ENCODE data around the gene TMEM125.

The TMEM125 gene

GRCh38 chr1:43273708-43274107 is 3.9 kb downstream of the TMEM125 start:
- H3K27me3 Mint-ChIP-seq = peaks cover 32 to 33% of the 10 kb centered on the region in 2 donors
- no peak overlapping the region for H3K4me3 Mint-ChIP-seq
- H3K4me1 Mint-ChIP-seq = peaks cover 22 to 26% of the 10 kb centered on the region in 2 donors
- H3K27ac Mint-ChIP-seq = no peak overlapping the region
- DNase-seq = no peak
- H3K36me3 Mint-ChIP-seq = no peaks in the 10 kb centered on the region
- no peak for ATAC-seq (replicated peaks)
- peaks cover 0 to 4% of the 10 kb centered on the region in 2 donors for H3K9me3 Mint-ChIP-seq

GRCh38 chr1:43274125-43274803 is 4.5 kb downstream of the TMEM125 start:
- H3K4me1 Mint-ChIP-seq = peaks cover 22 to 26% of the 10 kb centered on the region in 2 donors
- H3K27ac Mint-ChIP-seq = peak overlapping the region; percentile 85
- ATAC-seq (replicated peaks) = peak; percentile 79 to 90
- DNase-seq = peak; percentile 22
- peaks cover 32% of the 10 kb centered on the region in 2 donors for H3K27me3 Mint-ChIP-seq
- H3K36me3 Mint-ChIP-seq = no peaks in the 10 kb centered on the region
- H3K9me3 Mint-ChIP-seq = peaks cover 0 to 4% of the 10 kb centered on the region in 2 donors
- peak overlapping the region in 1 of 2 donors; percentile 15 for H3K4me3 Mint-ChIP-seq

- ATAC-seq (replicated peaks) = no peak
- H3K27me3 Mint-ChIP-seq = peaks cover 27 to 28% of the 10 kb centered on the region in 2 donors
- DNase-seq = no peak
- H3K4me3 Mint-ChIP-seq = no peak overlapping the region
- peaks cover 21 to 22% of the 10 kb centered on the region in 2 donors for H3K4me1 Mint-ChIP-seq
- H3K9me3 Mint-ChIP-seq = peaks cover 0 to 4% of the 10 kb centered on the region in 2 donors
- H3K27ac Mint-ChIP-seq = peak overlapping the region; percentile 85
- H3K36me3 Mint-ChIP-seq = no peaks in the 10 kb centered on the region
Measured at GRCh38 chr1:43274804-43275180, 5.0 kb downstream of the TMEM125 start.

GRCh38 chr1:43275826-43276620 is 6.2 kb downstream of the TMEM125 start:
- Mint-ChIP-seq H3K27me3 (peaks cover 15 to 25% of the 10 kb centered on the region in 2 donors), H3K4me3 (no peak overlapping the region), H3K4me1 (peaks cover 9 to 11% of the 10 kb centered on the region in 2 donors), H3K9me3 (peaks cover 0 to 4% of the 10 kb centered on the region in 2 donors), H3K27ac (no peak overlapping the region), H3K36me3 (no peaks in the 10 kb centered on the region)
- DNase-seq (no peak), ATAC-seq (replicated peaks) (no peak)

- Mint-ChIP-seq H3K9me3 (peaks cover 0 to 4% of the 10 kb centered on the region in 2 donors), H3K27ac (peak overlapping the region; percentile 49), H3K4me3 (no peak overlapping the region), H3K4me1 (peaks cover 6 to 9% of the 10 kb centered on the region in 2 donors), H3K36me3 (no peaks in the 10 kb centered on the region), H3K27me3 (peaks cover 8 to 18% of the 10 kb centered on the region in 2 donors)
- ATAC-seq (replicated peaks) (no peak), DNase-seq (no peak)
Measured at GRCh38 chr1:43276673-43277072, 6.9 kb downstream of the TMEM125 start.

- ATAC-seq (replicated peaks) (no peak), DNase-seq (no peak)
- H3K27ac Mint-ChIP-seq = no peak overlapping the region
- H3K9me3 Mint-ChIP-seq = peaks cover 0 to 4% of the 10 kb centered on the region in 2 donors
- peaks cover 6 to 9% of the 10 kb centered on the region in 2 donors for H3K4me1 Mint-ChIP-seq
- H3K27me3 Mint-ChIP-seq = peaks cover 4 to 16% of the 10 kb centered on the region in 2 donors
- no peak overlapping the region for H3K4me3 Mint-ChIP-seq
- no peaks in the 10 kb centered on the region for H3K36me3 Mint-ChIP-seq
Measured at GRCh38 chr1:43277116-43277876, 7.5 kb downstream of the TMEM125 start.

GRCh38 chr1:43279161-43279560 is 9.4 kb downstream of the TMEM125 start:
- H3K27me3 Mint-ChIP-seq = peaks cover 4 to 16% of the 10 kb centered on the region in 2 donors
- no peak for DNase-seq
- peaks cover 0 to 4% of the 10 kb centered on the region in 2 donors for H3K9me3 Mint-ChIP-seq
- no peaks in the 10 kb centered on the region for H3K36me3 Mint-ChIP-seq
- H3K4me3 Mint-ChIP-seq = no peak overlapping the region
- no peak for ATAC-seq (replicated peaks)
- H3K27ac Mint-ChIP-seq = no peak overlapping the region
- peaks cover 6 to 9% of the 10 kb centered on the region in 2 donors for H3K4me1 Mint-ChIP-seq

- DNase-seq = no peak
- no peak overlapping the region for H3K27ac Mint-ChIP-seq
- no peaks in the 10 kb centered on the region for H3K36me3 Mint-ChIP-seq
- peaks cover 4 to 16% of the 10 kb centered on the region in 2 donors for H3K27me3 Mint-ChIP-seq
- peaks cover 2 to 4% of the 10 kb centered on the region in 2 donors for H3K4me1 Mint-ChIP-seq
- ATAC-seq (replicated peaks) = no peak
- H3K9me3 Mint-ChIP-seq = peaks cover 0 to 4% of the 10 kb centered on the region in 2 donors
- H3K4me3 Mint-ChIP-seq = no peak overlapping the region
Measured at GRCh38 chr1:43279666-43280065, 9.9 kb downstream of the TMEM125 start.

GRCh38 chr1:43280692-43281091 is 10.9 kb downstream of the TMEM125 start:
- Mint-ChIP-seq H3K27me3 (peaks cover 4 to 16% of the 10 kb centered on the region in 2 donors), H3K36me3 (no peaks in the 10 kb centered on the region), H3K9me3 (no peaks in the 10 kb centered on the region), H3K4me1 (peaks cover 0 to 2% of the 10 kb centered on the region in 2 donors), H3K27ac (no peak overlapping the region), H3K4me3 (no peak overlapping the region)
- ATAC-seq (replicated peaks) (no peak), DNase-seq (no peak)

- no peak overlapping the region for H3K27ac Mint-ChIP-seq
- peaks cover 0 to 2% of the 10 kb centered on the region in 2 donors for H3K4me1 Mint-ChIP-seq
- H3K36me3 Mint-ChIP-seq = no peaks in the 10 kb centered on the region
- H3K4me3 Mint-ChIP-seq = no peak overlapping the region
- no peak for ATAC-seq (replicated peaks)
- no peaks in the 10 kb centered on the region for H3K9me3 Mint-ChIP-seq
- peaks cover 11 to 24% of the 10 kb centered on the region in 2 donors for H3K27me3 Mint-ChIP-seq
- no peak for DNase-seq
Measured at GRCh38 chr1:43282220-43283195, 12.7 kb downstream of the TMEM125 start.

GRCh38 chr1:43284065-43284464 is 14.3 kb downstream of the TMEM125 start:
- Mint-ChIP-seq H3K4me3 (no peak overlapping the region), H3K9me3 (no peaks in the 10 kb centered on the region), H3K27me3 (peaks cover 15 to 26% of the 10 kb centered on the region in 2 donors), H3K27ac (peak overlapping the region; percentile 26), H3K36me3 (no peaks in the 10 kb centered on the region), H3K4me1 (peaks cover 0 to 2% of the 10 kb centered on the region in 2 donors)
- ATAC-seq (replicated peaks) = no peak
- no peak for DNase-seq

- peaks cover 15 to 26% of the 10 kb centered on the region in 2 donors for H3K27me3 Mint-ChIP-seq
- peaks cover 0 to 2% of the 10 kb centered on the region in 2 donors for H3K4me1 Mint-ChIP-seq
- H3K4me3 Mint-ChIP-seq = no peak overlapping the region
- DNase-seq (no peak), ATAC-seq (replicated peaks) (no peak)
- no peaks in the 10 kb centered on the region for H3K36me3 Mint-ChIP-seq
- H3K9me3 Mint-ChIP-seq = no peaks in the 10 kb centered on the region
- H3K27ac Mint-ChIP-seq = no peak overlapping the region
Measured at GRCh38 chr1:43284546-43285110, 14.8 kb downstream of the TMEM125 start.
